Measurements from ENCODE around the gene HOMER2. TPM values are rescaled to one million over a fixed set of nuclear protein-coding genes. Genes with fewer than 3 reads are reported as not detected.

The HOMER2 gene
- total and polyA plus RNA-seq, 2 of the 4 experiments (the other 2 are of a cell fraction): 0.54 to 0.79 TPM

GRCh38 chr15:82946155-82946701 lies 6.3 kb downstream of the HOMER2 start:
- dilution Hi-C loops (cut with HindIII; ENCODE audit: low sequenced_read_pairs, unreplicated experiment): no loop called here
- ATAC-seq (ENCODE audit: low read depth) (no peak), DNase-seq (no peak)
- no peak overlapping the region for H2BK120ac ChIP-seq (ENCODE audit: low read depth, low read length)
- no TSS peak for BruUV-seq (replicated peaks)
- no peak overlapping the region for H3K4ac ChIP-seq (ENCODE audit: low read depth, low read length)
- no peak overlapping the region for H2AK9ac ChIP-seq (replicated peaks; ENCODE audit: low read depth, low read length, poor library complexity)
- peaks cover 19% of the 10 kb centered on the region for H3K27me3 ChIP-seq (ENCODE audit: control insufficient read depth, insufficient read depth, low read length)
- in situ Hi-C loops (cut with MboI; ENCODE audit: low sequenced_read_pairs): no loop called here
- no peak overlapping the region for H3K4me2 ChIP-seq (ENCODE audit: low read depth, low read length)
- H3K36me3 ChIP-seq (ENCODE audit: control insufficient read depth, insufficient read depth, low read length): no peaks in the 10 kb centered on the region
- H3K14ac ChIP-seq (replicated peaks; ENCODE audit: low read depth, low read length): no peak overlapping the region
- H3K9ac ChIP-seq (ENCODE audit: low read depth, low read length): no peak overlapping the region
- H4K8ac ChIP-seq (ENCODE audit: low read depth in 2 of 2, low read length in 2 of 2): no peak overlapping the region
- no peak overlapping the region for H4K91ac ChIP-seq (ENCODE audit: insufficient read depth, low read depth, low read length)
- no peak overlapping the region for H2AFZ ChIP-seq (replicated peaks; ENCODE audit: low read length, poor library complexity)
- H3K27ac ChIP-seq (ENCODE audit: insufficient read depth, low read length): no peak overlapping the region
- no peaks in the 10 kb centered on the region for H4K20me1 ChIP-seq (ENCODE audit: insufficient read depth, low read length)
- H3K4me3 ChIP-seq (ENCODE audit: insufficient read depth, low read depth, low read length): no peak overlapping the region
- no peak for TF ChIP-seq ELK1 (IDR thresholded peaks at IDR 0.05; ENCODE audit: borderline replicate concordance, low read depth, low read length)
- TF ChIP-seq, protein P1, sequence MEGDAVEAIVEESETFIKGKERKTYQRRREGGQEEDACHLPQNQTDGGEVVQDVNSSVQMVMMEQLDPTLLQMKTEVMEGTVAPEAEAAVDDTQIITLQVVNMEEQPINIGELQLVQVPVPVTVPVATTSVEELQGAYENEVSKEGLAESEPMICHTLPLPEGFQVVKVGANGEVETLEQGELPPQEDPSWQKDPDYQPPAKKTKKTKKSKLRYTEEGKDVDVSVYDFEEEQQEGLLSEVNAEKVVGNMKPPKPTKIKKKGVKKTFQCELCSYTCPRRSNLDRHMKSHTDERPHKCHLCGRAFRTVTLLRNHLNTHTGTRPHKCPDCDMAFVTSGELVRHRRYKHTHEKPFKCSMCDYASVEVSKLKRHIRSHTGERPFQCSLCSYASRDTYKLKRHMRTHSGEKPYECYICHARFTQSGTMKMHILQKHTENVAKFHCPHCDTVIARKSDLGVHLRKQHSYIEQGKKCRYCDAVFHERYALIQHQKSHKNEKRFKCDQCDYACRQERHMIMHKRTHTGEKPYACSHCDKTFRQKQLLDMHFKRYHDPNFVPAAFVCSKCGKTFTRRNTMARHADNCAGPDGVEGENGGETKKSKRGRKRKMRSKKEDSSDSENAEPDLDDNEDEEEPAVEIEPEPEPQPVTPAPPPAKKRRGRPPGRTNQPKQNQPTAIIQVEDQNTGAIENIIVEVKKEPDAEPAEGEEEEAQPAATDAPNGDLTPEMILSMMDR (conservative IDR thresholded peaks at IDR 0.05; ENCODE audit: low read depth, low read length): no peak
- no peak overlapping the region for H3K56ac ChIP-seq (ENCODE audit: extremely low read depth, insufficient read depth, low read length)
- H3K9me1 ChIP-seq (ENCODE audit: insufficient read depth, low read length): no peaks in the 10 kb centered on the region
- ChIA-PET POLR2A (ENCODE audit: unreplicated experiment) (no interaction called here), CTCF (no interaction called here)
- no peak overlapping the region for H2AK5ac ChIP-seq (ENCODE audit: low read depth, low read length)
- H3K23ac ChIP-seq (ENCODE audit: low read depth, low read length): no peak overlapping the region
- no peak overlapping the region for H4K5ac ChIP-seq (ENCODE audit: low read depth, low read length)
- no peak overlapping the region for H3K18ac ChIP-seq (ENCODE audit: low read depth, low read length)
- H2BK15ac ChIP-seq (ENCODE audit: low read depth, low read length): no peak overlapping the region
- no peaks in the 10 kb centered on the region for H3K79me1 ChIP-seq (ENCODE audit: low read depth in 1 of 2, low read length in 2 of 2)
- no peaks in the 10 kb centered on the region for H3K4me1 ChIP-seq (ENCODE audit: control insufficient read depth, insufficient read depth, low read length)
- WGBS, 2 experiments (ENCODE audit: extremely low coverage in 2 of 2, insufficient read length in 1 of 2): 60% methylated on average over 8 of the region's 8 CpGs; no CpG with 5 or more reads in 1 of the 2 experiments
- no peak overlapping the region for H2BK20ac ChIP-seq (ENCODE audit: low read depth, low read length)
- no peaks in the 10 kb centered on the region for H3K9me3 ChIP-seq (ENCODE audit: control insufficient read depth, insufficient read depth, low read length)
- intact Hi-C loops (cut with micrococcal nuclease): no loop called here
- no peak overlapping the region for H2BK5ac ChIP-seq (ENCODE audit: low read depth, low read length, poor library complexity, severe bottlenecking)
